Osteocyte (in vitro differentiated cells): ENCODE results near the gene RBMX. TPM values are rescaled to one million over a fixed set of nuclear protein-coding genes. Genes with fewer than 3 reads are reported as not detected.
"Not testable (repeated sequence)": the region's sequence is repeated elsewhere in the genome, so short reads cannot be mapped to it uniquely, and the experiment has no call there.

Experiments
- DNase-seq: peaks from one replicate; pipeline ENCODE4 v3.0.0; 2021; ENCODE audit warnings: mixed read lengths; ENCODE audit not compliant: unreplicated experiment; ENCODE audit errors: extremely low spot score
- H3K27ac Mint-ChIP-seq: one replicate; pipeline ENCODE4 v1.8.0; 2021; ENCODE audit warnings: mild to moderate bottlenecking, mixed read lengths; ENCODE audit not compliant: unreplicated experiment
- H3K27me3 Mint-ChIP-seq: one replicate; pipeline ENCODE4 v1.8.0; 2021; ENCODE audit warnings: mixed read lengths; ENCODE audit not compliant: unreplicated experiment
- H3K36me3 Mint-ChIP-seq: one replicate; pipeline ENCODE4 v1.8.0; 2021; ENCODE audit warnings: mixed read lengths; ENCODE audit not compliant: unreplicated experiment
- H3K4me1 Mint-ChIP-seq: one replicate; pipeline ENCODE4 v1.8.0; 2021; ENCODE audit warnings: mixed read lengths; ENCODE audit not compliant: unreplicated experiment
- H3K4me3 Mint-ChIP-seq: one replicate; pipeline ENCODE4 v1.8.0; 2021; ENCODE audit warnings: mild to moderate bottlenecking, moderate library complexity, mixed read lengths; ENCODE audit not compliant: unreplicated experiment
- H3K9me3 Mint-ChIP-seq: one replicate; pipeline ENCODE4 v1.8.0; 2021; ENCODE audit warnings: mixed read lengths; ENCODE audit not compliant: unreplicated experiment
- total RNA-seq: library from RNA; stranded (reverse); gene quantifications from 2 replicates; pipeline ENCODE4 v1.2.1, GENCODE V29; 2021
- TF ChIP-seq, protein P1 (sequence below): fragments of 200-600 bp; sonication (generic); IDR thresholded peaks from 2 replicates; pipeline ENCODE4 v1.5.0; 2021; ENCODE audit warnings: antibody characterized with exemption, mild to moderate bottlenecking, moderate library complexity

Gene RBMX
- total RNA-seq, 1 donor from 2014 or later, result 181 TPM

GRCh38 chrX:136880003-136880451 lies 498 bp downstream of the RBMX start:
- Mint-ChIP-seq H3K27ac (peak overlapping the region; percentile 95), H3K4me3 (peak overlapping the region; percentile 89), H3K27me3 (no peaks in the 10 kb centered on the region), H3K36me3 (peaks cover 17% of the 10 kb centered on the region), H3K9me3 (no peaks in the 10 kb centered on the region), H3K4me1 (peaks cover 13% of the 10 kb centered on the region)
- TF ChIP-seq, protein P1, sequence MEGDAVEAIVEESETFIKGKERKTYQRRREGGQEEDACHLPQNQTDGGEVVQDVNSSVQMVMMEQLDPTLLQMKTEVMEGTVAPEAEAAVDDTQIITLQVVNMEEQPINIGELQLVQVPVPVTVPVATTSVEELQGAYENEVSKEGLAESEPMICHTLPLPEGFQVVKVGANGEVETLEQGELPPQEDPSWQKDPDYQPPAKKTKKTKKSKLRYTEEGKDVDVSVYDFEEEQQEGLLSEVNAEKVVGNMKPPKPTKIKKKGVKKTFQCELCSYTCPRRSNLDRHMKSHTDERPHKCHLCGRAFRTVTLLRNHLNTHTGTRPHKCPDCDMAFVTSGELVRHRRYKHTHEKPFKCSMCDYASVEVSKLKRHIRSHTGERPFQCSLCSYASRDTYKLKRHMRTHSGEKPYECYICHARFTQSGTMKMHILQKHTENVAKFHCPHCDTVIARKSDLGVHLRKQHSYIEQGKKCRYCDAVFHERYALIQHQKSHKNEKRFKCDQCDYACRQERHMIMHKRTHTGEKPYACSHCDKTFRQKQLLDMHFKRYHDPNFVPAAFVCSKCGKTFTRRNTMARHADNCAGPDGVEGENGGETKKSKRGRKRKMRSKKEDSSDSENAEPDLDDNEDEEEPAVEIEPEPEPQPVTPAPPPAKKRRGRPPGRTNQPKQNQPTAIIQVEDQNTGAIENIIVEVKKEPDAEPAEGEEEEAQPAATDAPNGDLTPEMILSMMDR, result no peak
- DNase-seq, result no peak

DNA sequence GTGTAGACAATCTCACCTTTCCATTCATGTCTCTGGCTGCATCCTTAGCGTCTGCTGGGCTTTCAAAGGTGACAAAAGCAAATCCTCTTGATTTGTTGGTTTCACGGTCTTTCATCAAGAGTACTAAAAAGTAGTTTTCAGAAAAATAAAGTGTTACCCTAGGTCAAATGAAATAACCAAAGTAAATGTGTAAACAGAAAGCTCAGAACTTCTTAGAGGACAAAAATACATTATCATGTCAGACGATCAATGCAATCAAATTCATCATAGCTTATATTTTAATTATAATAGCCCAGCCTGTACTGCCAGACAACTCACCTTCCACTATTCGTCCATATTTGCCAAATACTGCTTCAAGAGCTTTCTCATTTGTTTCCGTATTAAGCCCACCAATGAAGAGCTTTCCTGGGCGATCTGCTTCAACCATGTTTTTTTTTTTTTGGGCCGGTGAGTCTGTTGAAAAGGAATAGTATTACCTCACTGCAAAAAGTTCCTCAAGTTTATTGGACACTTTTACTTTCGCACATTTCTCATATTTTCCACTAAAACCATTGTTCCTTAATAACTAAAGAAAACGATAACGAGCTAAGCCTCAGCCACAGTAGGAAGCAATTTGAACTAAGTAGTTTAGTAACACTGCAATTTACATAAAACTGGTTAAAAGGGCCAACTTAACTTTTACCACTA lies 1.4 kb downstream of the RBMX start:
- TF ChIP-seq, protein P1, result no peak
- no peak for DNase-seq
- Mint-ChIP-seq H3K27ac (peak overlapping the region; percentile 95), H3K36me3 (peaks cover 23% of the 10 kb centered on the region), H3K27me3 (no peaks in the 10 kb centered on the region), H3K4me1 (peaks cover 13% of the 10 kb centered on the region), H3K9me3 (no peaks in the 10 kb centered on the region), H3K4me3 (peak overlapping the region; percentile 89)

DNA sequence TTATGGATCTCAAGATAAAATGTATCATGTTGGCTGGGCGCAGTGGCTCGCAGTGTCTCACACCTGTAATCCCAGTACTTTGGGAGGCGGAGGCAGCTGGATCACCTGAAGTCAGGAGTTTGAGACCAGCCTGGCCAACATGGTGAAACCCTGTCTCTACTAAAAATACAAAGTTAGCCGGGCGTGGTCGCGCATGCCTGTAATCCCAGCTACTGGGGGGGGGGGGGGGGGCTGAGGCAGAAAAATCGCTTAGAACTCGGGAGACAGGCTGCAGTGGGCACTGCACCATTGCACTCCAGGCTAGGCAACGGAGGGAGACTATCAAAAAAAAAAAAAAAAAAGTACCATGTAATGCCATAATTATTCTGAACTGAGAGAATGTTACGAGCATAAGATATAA lies 2.1 kb downstream of the RBMX start:
- peaks cover 29% of the 10 kb centered on the region for H3K36me3 Mint-ChIP-seq
- H3K27me3 Mint-ChIP-seq, result no peaks in the 10 kb centered on the region
- peak overlapping the region; percentile 10 for H3K27ac Mint-ChIP-seq
- H3K4me1 Mint-ChIP-seq, result peaks cover 13% of the 10 kb centered on the region
- H3K4me3 Mint-ChIP-seq, result peak overlapping the region; percentile 89
- DNase-seq, result no peak
- TF ChIP-seq, protein P1, result no peak
- H3K9me3 Mint-ChIP-seq, result no peaks in the 10 kb centered on the region

GRCh38 chrX:136874114-136874513 lies 6.4 kb downstream of the RBMX start:
- H3K4me1 Mint-ChIP-seq, result peaks cover 10% of the 10 kb centered on the region
- H3K27ac Mint-ChIP-seq, H3K9me3 Mint-ChIP-seq, DNase-seq, H3K4me3 Mint-ChIP-seq, H3K27me3 Mint-ChIP-seq: not testable (repeated sequence)
- H3K36me3 Mint-ChIP-seq, result peaks cover 49% of the 10 kb centered on the region

- H3K4me1 Mint-ChIP-seq, H3K27ac Mint-ChIP-seq, H3K9me3 Mint-ChIP-seq, H3K4me3 Mint-ChIP-seq, DNase-seq, H3K27me3 Mint-ChIP-seq: not testable (repeated sequence)
- peaks cover 49% of the 10 kb centered on the region for H3K36me3 Mint-ChIP-seq
These were observed 7.3 kb downstream of the RBMX start for GRCh38 chrX:136873210-136873609.

GRCh38 chrX:136872091-136872700 lies 8.3 kb downstream of the RBMX start:
- H3K27ac Mint-ChIP-seq, result no peak overlapping the region

More at GRCh38 chrX:136872091-136872700, 8.3 kb downstream of the RBMX start:
- H3K9me3 Mint-ChIP-seq, result no peaks in the 10 kb centered on the region
- no peak overlapping the region for H3K4me3 Mint-ChIP-seq
- TF ChIP-seq, protein P1, result no peak
- peaks cover 44% of the 10 kb centered on the region for H3K36me3 Mint-ChIP-seq
- DNase-seq, result no peak
- H3K4me1 Mint-ChIP-seq, result peaks cover 3% of the 10 kb centered on the region
- H3K27me3 Mint-ChIP-seq, result no peaks in the 10 kb centered on the region
